GM18517 (cell line): ENCODE results near the gene PRKG1.
A peak's percentile ranks its signal among the peaks of the same experiment; 100 is the strongest.

ENCODE experiments used
- ATAC-seq: cut with Tn5 transposase; IDR thresholded peaks from one replicate; pipeline ENCODE4 v1.9.1; 2021; ENCODE audit warnings: mild to moderate bottlenecking, moderate library complexity; ENCODE audit not compliant: unreplicated experiment

PRKG1 gene

DNA sequence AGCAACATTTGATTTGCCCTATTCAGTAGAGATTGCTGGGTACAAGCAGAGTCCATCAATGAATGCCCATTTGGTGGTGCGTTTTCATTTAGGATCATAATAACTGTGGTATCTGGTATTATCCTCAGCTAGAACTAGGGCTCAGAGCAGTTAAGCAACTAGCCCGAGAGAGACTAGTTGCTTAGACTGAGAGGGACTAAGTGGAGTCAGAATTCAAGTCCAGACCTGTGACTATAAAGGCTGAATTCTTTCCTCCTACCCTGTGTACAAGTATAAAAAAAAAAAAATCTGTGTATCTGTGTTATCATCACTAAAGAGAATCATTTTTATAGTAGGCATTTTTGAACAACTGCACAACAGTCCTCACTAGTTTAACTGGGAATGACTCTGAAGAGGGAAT, 1194.5 kb downstream of the PRKG1 start:
- ATAC-seq: no peak

DNA sequence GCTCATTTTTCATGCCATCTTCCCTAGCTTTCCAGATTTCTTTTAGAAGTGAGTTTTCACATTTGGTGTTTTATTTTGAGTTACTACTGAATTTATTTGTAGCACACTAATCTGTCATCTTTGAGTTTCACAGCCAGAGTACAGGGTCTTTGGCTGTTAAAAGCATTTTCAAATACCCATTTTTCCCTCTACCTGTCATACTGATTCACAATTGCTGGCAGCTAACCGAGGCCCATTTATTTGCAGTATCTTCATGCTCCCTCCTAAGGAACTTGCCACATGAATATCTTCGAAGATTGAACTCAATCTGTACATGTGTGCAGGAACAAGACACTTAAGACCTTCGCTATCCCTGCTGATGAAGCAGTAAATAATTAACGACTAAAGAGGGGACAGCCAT, 1194.9 kb downstream of the PRKG1 start:
- no peak for ATAC-seq

DNA sequence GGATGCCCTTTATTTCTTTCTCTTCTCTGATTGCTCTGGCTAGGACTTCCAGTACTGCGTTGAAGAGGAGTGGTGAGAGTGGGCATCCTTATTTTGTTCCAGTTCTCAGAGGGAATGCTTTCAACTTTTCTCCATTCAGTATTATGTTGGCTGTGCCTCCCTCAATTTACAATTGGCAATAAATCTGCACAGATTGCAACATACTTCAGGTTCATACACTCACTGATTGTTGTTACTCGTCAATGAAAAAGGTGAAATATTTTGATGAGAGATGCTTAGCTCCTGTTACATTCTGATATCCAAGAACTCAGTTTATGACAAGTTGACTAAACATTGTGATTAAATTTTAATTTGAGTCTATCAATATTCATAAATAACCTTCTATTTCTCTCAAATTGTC, 1201.9 kb downstream of the PRKG1 start:
- no peak for ATAC-seq

DNA sequence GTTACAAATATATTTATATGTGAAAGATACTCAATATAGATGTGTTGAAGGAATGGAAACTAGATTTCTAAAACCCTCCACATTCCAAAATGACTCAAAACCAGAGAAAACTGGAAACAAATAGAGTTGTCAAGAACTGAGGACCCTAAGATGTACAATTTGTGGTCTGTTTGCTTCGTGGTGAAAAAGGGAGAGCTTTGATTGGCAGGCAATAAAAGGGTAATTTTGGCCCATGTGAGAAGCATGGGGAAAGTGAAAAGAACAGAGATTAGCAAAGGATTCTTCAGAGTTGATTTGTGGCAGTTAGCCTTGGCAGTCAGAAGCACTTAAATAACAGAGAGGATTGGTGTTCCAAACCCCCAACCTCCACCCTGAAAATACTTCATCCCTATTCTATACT, 1202.7 kb downstream of the PRKG1 start:
- no peak for ATAC-seq

DNA sequence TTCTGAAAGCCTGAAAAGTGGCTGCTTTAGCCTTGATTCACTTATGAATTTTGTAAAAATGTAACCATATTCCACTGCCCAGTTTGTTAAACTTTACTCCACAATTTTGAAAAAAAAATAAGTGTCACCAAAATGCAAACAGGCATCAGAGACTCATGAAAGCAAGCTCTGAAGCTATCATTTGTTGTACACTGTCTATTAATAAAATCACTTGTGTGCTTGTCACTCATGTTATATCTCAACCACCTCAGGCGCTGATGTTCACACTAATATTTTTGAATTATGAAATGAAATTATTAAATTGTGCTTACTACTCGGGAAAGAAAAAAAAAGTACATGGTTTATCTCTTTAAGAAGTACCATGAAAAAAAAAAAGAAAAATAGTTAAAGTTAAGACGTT, 1205.3 kb downstream of the PRKG1 start:
- no peak for ATAC-seq

DNA sequence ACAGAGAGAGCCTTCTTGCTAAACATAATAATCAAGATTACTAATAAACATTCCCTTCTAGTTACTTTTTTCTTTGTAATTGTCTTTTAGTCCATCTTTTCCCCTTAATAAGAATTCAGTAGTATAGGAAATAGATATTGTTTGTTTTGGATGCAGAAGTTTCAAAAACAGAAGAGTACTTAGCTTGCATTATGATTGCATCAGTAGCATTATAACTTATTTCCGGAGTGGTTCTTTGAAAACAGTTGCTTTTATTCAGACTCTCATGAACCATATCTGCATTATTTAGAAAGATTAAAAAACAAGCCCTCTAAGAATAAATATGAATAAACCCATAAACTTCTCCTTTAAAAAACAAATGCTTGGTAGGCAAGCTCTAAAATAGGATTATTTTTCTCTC, 1205.8 kb downstream of the PRKG1 start:
- no peak for ATAC-seq

DNA sequence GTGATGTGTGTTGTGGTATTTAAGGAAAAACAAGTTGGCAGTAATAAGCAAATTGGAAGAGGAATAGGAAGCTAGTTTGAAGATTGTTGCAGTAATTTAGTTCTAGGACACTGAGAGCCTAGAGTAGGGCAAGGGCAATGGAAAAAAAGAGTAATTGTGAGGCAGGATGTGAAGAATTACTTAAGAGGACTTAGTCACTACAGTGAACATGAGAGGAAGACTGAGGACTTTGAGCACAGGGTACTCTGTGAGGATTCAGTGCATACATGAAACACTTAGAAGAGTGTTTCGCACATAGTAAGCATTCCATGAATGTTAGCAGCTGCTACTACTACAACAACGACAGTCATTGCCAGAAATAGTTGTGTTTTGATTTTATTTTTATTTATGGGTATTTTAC, 1208.9 kb downstream of the PRKG1 start:
- no peak for ATAC-seq

DNA sequence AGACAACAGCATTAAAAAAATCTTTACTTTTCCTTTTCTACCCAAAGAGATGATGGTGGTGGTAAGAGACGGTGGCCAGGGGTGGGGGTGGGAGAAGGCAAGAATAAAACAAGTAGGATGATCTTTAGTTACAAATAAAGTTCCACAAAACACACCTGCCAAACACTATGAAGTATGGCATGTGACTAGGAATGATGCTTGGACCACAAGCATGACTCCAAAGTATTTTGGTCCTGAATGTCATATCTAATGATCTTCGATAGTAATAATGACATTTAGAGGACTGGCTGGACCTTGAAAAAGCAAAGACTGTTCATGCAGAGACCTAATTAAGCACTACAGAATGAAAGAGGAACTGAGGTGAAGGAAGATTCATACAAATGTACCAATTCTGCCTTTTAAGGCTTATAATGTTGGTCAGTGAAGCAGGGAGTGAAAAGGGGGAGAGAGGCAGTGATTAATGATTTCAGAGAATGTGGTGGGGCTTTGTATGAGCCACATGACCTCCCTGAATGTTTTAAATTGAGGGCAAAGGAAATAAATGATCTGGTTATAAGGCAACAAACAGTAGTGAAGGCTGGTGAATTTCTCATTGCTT, 1210.2 kb downstream of the PRKG1 start:
- no peak for ATAC-seq

DNA sequence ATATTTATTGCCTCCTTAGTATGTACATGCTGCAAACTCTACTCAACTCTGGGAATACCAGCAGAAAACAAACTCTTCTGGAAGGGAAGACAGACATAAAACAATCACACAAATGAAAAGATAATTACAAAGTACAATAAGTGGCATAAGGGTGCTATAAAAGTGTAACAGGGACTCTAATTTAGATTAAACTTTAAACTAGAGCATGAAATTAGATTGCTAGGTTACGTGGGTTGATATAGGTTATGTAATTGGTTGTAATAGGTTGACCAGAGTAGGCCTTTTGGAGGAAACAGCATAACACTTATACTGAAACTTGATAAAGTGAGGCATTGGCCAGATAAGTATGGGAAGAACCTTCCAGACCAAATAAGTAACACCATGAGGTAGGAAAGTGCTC, 1213.6 kb downstream of the PRKG1 start:
- ATAC-seq: no peak

DNA sequence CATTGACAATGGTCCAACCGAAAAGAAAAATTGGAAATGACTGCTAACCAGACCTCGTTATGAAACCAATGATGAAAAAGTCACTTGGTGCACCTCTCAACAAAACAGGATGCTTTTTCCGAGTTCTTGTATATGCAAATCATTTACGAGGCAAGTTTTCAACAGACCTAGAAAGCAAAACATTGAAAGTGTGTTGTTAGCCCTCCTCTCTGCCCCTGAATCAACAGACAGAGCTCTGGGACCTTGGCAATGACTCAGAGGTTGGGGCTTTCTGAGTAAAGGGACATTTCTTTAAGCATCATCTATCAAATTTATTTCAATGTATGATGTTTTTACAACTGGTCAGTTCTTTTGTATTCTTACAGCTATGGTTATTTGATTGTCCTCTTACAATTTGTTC, 1223.5 kb downstream of the PRKG1 start:
- ATAC-seq: no peak

DNA sequence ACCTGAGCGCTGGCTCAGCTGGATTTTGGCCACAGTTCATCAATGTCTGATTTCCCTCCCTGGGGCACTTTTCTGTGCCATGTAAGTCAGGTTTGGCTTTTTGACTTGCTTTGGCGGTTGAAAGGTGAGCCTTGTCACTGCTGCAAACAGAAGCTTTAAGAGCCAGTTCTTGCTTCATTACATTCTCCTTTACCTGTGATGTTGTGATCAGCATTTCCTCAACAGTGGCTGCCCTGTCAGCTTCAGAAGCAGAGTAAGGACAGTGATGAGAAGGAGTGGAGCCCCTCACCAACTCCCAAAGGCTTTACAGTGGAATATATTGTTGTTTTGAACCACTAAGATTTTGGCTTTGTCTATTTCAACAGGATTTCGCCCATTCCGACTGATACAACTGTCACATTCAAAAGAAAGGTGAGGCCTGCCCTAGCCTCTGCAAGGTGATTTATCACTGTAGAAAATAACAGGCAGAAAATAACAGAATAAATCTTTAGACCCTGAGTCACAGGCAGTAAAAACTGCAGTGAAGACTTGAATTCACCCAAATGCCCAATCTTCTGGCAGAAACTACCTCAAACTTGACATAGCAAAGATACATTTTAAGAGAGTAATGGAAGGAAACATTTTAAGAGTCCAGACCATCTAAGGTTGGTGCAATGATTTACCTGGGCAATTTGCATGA, 1226.5 kb downstream of the PRKG1 start:
- ATAC-seq: no peak

DNA sequence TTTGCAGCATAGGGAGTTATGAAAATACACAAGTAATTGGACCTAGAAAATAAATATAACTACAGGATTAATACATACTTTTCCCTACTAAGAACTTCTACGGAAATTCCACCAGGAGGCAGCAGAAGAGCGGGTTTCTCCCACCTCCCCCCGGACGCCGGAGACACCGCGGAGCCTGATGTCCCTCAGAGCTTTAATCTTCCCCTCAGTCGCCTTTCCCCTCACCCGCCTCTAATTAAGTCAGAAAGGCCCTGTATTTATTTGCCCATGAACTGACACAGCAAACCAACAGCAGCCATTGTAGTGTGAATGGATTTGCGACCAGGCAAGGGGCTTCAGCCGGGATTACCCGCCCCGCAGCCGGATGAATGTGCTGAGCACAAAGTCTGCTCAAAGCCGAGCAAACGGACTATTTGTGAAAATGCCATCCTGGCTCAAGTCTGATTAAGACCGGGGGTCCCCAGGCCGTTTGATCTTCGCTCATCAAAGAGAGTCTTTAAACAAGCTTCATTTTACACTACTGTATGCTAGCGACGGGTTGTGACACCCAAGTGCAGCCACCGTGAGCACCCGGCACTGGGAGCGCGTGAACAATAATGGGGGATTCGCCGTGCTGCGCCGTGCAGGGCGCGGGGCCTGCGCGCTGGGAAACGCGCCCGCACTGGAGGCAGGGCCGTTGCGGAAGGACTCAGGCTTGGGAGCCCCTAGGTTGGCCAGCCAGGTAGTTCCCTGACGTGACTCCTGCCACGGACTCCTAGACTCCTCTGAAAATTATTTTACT, 1234.2 kb downstream of the PRKG1 start:
- peak; percentile 89 for ATAC-seq

DNA sequence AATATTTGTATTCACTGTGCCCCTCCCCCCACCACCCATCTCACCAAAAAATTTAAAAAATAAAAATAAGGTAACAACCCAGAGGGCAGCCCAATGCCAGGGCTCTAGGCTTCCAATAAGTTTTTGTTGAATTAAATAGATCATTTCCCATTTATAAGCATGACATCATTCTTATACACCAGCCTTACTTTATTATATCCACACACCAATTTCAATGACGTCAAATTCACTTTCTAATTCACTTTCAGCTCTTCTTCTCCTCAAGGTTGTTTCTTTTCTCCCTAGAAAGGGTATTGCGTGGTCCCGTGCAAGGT, 1238.6 kb downstream of the PRKG1 start:
- no peak for ATAC-seq

DNA sequence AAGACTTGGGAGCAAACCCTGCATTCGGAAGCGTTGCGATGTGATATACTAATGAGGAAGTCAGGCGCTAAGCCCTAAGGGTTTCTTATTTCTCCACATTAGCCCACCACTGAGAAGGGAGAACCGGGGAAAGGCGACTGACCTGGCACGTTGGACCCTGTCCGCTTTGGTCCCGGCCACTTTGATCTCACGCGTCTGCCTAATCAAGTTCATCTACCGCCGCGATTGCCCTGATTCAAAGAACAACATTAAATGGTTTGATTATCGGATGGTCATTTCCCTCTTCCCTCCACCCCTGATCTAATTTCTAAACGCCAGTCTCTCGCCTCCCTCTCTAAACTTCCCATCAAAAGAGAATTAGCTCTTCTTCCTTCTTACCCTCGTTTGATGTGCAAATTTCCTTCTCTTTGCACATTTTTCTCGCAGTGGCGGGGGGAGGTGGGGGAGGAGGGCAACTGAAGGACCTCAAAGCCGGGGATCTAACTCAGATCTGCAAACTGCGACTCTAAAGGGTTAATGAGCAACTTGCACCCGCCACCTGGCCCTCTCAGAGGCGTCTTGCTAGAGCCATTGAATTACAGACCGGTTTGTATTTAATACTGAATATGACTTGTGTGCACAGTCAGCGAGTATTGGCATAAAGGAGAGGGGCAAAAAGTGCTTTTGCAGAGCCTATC, 1239.1 kb downstream of the PRKG1 start:
- no peak for ATAC-seq

DNA sequence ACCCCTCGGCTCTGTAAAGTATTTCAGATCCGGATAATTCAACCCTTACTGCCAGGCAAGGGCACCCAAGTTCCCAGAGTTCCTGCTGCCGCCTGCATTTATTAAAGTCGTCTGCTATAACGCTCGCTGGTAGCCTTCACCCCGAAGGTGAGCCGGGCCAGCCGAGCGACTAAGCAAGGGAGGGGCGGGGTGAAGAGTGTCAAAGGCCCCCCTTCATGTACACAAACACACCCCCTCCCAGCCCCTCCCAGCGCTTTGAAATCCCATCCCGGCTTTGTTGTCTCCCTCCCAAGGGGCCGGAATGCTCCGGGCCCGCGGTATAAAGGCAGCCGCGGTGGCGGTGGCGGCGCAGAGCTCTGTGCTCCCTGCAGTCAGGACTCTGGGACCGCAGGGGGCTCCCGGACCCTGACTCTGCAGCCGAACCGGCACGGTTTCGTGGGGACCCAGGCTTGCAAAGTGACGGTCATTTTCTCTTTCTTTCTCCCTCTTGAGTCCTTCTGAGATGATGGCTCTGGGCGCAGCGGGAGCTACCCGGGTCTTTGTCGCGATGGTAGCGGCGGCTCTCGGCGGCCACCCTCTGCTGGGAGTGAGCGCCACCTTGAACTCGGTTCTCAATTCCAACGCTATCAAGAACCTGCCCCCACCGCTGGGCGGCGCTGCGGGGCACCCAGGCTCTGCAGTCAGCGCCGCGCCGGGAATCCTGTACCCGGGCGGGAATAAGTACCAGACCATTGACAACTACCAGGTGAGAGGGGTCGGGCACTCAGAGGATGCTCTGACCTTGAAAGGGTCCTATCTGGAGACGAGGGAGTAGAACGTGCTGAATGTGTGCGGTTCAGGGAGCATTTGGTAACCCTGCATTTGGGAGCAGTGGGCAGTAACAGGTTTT, 1239.9 kb downstream of the PRKG1 start, which contains the start of gene DKK1:
DKK1 (plus strand) TSS at position 349 of the 889 bp plus-strand sequence; CDS start at position 503, 154 bp downstream.
- no peak for ATAC-seq

DNA sequence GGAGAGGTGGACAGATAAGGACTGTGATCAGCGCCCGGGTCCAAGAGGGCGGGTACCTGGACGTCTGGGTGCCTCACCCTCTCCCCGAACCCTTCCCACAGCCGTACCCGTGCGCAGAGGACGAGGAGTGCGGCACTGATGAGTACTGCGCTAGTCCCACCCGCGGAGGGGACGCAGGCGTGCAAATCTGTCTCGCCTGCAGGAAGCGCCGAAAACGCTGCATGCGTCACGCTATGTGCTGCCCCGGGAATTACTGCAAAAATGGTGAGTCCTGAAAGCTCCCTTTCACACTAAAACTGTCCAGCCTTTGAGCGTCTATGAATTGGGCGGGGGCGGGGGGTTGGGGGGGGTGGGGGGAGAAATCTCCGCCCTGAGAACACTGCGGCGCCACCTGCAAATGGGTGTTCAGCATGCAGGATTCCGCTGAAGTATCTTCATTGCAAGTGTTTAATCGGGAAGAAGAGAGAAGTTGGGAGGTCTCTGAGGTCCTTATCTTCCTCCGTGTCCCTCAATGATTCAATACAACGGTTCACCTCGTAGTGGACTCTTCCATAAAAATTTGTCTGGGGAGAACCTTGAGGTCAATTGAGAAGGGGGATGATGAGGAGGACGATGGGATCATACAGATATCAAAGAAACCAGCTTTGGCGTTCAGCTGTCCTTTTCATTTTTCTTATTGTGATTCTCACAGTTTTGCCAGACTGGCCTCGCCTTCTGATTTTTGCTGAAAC, 1240.7 kb downstream of the PRKG1 start:
- no peak for ATAC-seq

DNA sequence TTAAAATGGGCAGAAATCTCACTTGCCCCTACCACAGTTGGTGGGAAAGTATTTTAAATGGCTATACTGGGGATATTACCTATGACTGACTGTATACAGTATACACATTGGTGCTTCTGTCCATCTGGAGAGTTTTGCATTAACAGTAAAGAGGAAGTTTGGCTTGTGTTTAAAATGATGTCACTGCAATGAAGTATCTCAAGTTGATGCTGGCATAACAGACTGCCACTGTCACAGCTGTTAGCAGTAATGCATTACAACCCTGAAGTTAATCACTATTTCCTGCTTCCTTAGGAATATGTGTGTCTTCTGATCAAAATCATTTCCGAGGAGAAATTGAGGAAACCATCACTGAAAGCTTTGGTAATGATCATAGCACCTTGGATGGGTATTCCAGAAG, 1241.7 kb downstream of the PRKG1 start:
- no peak for ATAC-seq

DNA sequence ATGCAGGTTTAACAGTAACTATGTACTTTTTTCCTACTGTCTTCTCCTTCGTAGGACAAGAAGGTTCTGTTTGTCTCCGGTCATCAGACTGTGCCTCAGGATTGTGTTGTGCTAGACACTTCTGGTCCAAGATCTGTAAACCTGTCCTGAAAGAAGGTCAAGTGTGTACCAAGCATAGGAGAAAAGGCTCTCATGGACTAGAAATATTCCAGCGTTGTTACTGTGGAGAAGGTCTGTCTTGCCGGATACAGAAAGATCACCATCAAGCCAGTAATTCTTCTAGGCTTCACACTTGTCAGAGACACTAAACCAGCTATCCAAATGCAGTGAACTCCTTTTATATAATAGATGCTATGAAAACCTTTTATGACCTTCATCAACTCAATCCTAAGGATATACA, 1242.2 kb downstream of the PRKG1 start:
- ATAC-seq: no peak

DNA sequence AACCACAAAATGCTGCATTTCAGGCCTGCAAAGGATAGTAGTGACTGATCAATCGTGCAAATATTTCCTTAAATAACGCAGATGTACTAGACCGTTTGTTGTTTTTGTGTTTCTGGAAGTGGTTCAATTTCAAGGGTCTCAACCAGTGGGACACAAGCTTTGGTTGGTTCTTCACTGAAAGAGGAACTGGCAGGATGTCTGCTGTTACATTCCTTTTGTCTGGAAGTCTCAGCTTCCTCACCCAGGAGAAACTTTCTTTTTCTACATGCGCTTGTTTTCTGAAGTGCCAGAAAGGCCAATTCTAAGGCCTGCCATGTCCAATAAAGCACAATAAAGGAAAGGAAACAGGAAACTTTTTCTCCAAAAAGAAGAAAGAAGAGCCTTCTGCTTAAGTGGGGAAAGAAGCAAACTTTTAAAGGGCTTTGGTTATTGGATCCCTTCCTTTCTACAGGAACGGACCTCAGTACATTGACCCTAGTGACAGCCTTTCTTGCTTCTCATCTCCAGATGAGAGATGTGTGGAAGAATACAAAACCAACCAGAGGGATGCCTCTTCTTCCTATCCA, 1243.9 kb downstream of the PRKG1 start:
- no peak for ATAC-seq
